ENCODE results near the gene PON2.
"Not testable (repeated sequence)": the region's sequence is repeated elsewhere in the genome, so short reads cannot be mapped to it uniquely, and the experiment has no call there.

Gene PON2

GRCh38 chr7:95404316-95404865 lies 30.4 kb downstream of the PON2 start:
- DNase-seq = no peak

- no peak for DNase-seq
Observed at GRCh38 chr7:95398155-95398940, 36.5 kb downstream of the PON2 start.

DNA sequence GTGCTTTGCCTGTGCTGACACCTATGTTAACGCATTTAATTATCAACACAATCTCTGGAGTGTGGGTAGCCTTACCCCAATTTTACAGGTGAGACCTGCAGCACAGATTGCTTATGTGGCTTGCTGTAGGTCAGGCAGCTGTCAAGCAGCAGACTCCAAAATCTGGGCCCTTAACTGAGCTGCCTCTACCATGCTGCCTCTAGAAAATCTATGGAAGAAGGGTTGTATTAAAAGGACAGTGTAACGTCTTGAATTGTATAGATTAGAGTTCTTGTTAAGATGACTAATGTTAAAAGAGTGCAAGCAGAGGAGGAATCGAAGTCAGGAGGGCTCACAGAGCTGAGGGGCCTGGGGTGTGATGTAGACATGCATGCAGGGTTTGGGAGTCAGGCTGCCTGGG lies 37.4 kb downstream of the PON2 start:
- DNase-seq = no peak

DNA sequence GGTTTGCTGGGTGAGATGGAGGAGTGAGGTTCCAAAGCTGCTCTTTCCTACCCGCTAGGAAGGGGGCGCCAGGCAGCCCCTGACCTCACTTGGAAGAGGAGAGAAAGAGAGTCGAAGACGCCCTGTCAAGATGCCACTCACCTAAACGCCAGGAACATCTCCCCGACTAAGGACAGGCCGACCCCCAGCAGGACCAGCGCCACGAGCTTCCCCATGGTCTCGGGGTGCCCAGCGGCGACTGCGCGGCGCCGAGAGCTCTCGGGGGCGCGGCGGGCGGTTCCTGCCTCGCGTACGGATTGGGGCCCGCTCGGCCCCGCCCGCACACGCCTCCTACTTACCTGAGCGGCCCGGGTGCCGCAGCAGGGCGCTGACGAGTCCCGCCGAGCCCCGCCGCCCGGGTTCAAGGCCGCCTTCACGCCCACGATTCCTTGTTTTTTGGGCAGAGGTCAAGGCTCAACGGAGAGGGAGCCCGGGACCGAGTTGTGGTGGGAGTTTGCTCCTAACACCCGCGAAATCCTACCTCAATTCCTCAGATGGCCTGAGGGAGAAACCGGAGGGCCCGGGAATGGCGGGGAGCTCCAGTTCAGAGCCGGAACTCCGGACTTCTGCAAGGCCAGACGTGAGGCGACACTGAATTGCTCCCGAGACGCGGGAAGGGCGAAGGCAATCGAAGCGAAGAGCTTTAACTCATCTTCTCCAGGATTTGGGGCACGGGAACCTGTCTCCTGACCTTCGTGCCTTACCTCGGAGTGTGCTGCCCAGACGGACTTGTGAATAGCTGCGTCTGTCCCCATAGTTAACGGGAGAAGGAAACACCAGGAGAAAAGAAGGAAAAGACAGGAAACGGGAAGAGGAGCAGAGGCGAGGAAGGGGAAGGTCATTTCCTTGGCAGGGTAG lies 38.4 kb downstream of the PON2 start, which contains the start of gene PON3:
Gene PON3, minus strand, starts transcription at position 240 of the 897 bp plus-strand sequence. Its CDS starts 25 bp downstream, at position 215.
- peak; percentile 25 for DNase-seq

- no peak for DNase-seq
Observed at GRCh38 chr7:95395755-95396135, 39.1 kb downstream of the PON2 start.

DNA sequence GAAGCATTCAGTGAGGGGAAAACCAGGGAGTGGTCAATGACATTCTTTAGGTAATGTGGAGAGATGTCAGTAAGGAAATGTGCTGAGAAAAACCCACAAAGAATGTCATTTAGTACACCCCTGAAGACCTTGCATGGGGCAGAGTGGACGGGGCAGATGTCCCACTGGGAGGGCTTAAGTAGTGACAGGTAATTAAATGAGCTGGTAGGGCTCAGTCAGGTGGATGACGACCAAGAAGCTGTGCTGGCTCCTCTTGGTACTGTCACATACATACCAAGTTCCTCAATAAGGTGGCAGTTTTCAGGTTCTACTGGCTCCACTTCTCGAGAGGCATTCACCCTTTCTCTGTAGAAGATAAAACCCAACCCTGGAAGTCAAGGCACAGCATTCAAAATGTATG lies 40.5 kb downstream of the PON2 start:
- DNase-seq = no peak

GRCh38 chr7:95391761-95392160 lies 43.1 kb downstream of the PON2 start:
- no peak for DNase-seq

- no peak for DNase-seq
Observed at GRCh38 chr7:95389516-95389915, 45.3 kb downstream of the PON2 start.

DNA sequence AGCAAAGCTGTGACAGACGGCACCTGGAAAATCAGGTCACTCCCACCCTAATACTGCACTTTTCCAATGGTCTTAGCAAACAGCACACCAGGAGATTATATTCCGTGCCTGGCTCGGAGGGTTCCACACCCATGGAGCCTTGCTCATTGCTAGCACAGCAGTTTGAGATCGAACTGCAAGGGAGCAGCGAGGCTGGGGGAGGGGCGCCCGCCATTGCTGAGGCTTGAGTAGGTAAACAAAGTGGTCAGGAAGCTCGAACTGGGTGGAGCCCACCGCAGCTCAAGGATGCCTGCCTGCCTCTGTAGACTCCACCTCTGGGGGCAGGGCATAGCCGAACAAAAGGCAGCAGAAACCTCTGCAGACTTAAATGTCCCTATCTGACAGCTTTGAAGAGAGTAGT lies 55.4 kb downstream of the PON2 start:
- DNase-seq = not testable (repeated sequence)

- DNase-seq = no peak
Observed at GRCh38 chr7:95376632-95377400, 58.0 kb downstream of the PON2 start.

DNA sequence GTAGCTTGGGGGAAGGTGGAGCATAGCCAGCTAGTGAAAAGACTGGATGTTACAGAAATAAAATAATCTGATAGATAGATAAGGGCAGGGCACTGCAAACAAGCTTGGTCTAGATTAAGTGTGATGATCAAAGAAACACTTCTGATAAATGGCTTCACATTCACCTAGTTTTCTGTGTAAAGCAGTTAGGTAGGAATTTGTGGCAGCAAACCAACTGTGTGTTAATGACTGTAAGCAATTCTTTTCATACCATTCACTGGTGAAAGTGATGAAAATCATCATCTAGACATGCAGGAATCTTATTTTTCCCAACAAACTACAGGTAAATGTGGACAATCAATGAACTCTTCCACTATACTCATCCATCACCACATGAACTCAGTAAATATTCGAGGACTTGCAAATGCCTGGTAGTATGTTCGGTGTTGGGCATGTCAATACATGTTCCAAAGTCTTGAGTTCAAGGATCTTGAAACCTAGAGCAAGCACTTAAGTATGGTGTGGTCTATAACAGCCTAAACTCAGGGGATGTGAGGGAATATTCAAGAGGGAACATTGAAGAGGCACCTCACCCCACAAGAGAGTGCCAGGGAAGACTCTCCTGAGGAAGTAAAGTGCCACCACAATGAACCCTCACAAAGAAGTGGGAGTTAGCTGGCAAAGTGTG lies 59.1 kb downstream of the PON2 start:
- no peak for DNase-seq

DNA sequence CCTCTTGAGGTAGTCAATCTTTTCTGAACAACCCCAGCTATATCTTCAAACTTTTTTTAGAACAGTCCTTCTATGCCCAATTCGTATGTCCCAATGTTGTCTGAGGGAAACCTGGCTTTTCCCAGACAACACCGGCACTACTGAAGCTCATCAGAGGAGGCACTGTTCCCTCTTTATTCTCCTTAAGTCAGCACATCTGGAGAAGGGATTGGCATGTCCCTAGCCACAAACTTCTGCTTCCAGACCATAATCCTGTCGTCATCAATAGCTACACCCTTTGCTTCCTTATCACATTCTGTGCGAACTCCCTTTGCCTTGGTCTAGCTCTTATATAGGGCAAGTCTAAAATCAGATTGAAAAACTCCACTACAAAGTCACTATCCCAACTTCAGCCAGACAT lies 61.5 kb downstream of the PON2 start:
- DNase-seq = no peak

- DNase-seq = no peak
Observed at GRCh38 chr7:95368235-95368634, 66.6 kb downstream of the PON2 start.

- DNase-seq = no peak
Observed at GRCh38 chr7:95367606-95368005, 67.2 kb downstream of the PON2 start.

- no peak for DNase-seq
Observed at GRCh38 chr7:95365151-95365550, 69.7 kb downstream of the PON2 start.

- DNase-seq = no peak
Observed at GRCh38 chr7:95357623-95358022, 77.2 kb downstream of the PON2 start.
